Activated CD8-positive, alpha-beta memory T cell treated with anti-CD3 and anti-CD28 coated beads, Interleukin-2, amount 50 U/mL, for 48 hours (primary cell): ENCODE data around the gene RNGTT.

Source experiments
- DNase-seq: peaks from one replicate; pipeline ENCODE4 v3.0.0-alpha.2; 2020

The RNGTT gene

DNA sequence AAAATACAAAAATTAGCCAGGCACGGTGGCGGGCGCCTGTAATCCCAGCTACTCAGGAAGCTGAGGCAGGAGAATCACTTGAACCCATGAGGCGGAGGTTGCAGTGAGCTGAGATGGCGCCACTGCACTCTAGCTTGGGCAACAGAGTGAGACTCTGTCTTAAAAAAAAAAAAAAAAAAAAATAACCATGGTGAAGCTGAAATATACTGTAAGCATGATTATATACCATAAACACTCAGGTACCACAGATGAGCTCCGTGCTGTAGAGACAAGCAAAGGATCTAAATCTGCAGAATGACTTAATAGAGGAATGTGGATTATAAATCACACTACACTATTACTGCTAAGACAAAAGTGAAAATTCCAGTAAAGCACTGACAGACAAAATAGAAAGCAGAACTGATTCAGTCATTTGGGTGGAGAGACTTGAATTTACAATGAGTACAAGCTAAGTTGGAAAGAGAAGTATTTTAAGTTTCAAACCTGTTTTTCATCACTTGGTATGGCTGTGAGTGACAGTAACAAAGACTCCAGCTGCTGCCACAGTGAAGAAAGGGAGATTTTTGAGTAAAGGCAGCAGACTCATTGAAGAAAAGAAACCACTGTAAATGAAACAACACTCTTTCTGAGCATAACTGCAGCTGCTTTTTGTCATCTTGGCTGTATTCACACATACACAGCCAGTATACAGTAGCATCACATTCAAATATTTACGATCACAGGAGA is 322.1 kb downstream of the RNGTT start:
- DNase-seq: no peak

- no peak for DNase-seq
Measured at GRCh38 chr6:88637761-88638545, 325.5 kb downstream of the RNGTT start.

GRCh38 chr6:88636871-88637270 is 326.5 kb downstream of the RNGTT start:
- DNase-seq: no peak

- DNase-seq: no peak
Measured at GRCh38 chr6:88633782-88634181, 329.6 kb downstream of the RNGTT start.

GRCh38 chr6:88631830-88632229 is 331.6 kb downstream of the RNGTT start:
- no peak for DNase-seq

DNA sequence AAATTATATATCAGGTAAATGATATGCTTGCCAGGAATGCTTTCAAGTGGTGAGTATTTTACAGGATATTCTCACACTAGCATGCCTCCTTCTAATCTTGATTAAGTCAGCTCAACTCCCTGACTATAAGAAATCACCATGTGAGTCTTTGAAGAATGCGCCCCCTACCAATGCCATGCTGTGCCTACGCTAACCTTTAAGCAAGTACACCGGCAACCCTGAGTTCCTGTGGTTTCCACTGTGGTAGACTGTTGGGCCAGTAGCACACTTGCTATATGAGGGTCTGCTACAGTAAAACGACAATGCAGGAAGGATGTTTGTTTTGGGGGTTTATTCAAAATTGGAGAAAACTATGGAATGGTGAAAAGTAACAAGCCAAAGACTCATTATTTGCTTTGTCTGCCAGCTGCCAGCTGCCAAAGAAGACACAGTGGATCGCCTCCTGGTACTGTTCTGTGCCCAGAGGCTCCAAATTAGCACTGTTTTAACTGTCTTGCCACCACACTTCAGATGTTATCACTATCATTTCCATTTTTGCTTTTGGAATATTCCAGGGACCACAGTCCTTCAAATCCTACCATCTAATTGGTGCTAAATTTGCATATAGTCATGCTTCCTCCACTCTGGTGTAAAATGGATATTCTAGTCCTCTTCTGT is 333.5 kb downstream of the RNGTT start:
- DNase-seq: no peak

GRCh38 chr6:88626460-88626859 is 337.0 kb downstream of the RNGTT start:
- no peak for DNase-seq

GRCh38 chr6:88623531-88623930 is 339.9 kb downstream of the RNGTT start:
- no peak for DNase-seq

DNA sequence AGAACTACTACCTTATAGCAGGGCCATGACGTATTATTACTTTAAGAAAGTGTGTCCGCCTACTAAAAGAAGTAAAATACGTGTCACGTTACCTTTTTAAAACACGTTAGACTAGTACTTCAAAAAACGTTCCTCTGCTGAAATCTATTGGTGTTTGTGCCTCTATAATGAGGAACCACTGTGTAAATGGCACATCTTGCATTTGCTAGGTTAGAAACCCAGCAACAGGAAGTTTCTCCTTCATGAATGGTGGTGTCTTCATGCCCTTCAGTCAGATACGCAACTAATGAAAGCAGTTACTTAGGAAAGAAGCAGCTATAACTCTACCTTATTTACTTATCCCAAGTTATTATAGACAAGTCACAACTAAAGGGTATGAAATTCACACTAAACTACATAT is 343.5 kb downstream of the RNGTT start:
- no peak for DNase-seq

DNA sequence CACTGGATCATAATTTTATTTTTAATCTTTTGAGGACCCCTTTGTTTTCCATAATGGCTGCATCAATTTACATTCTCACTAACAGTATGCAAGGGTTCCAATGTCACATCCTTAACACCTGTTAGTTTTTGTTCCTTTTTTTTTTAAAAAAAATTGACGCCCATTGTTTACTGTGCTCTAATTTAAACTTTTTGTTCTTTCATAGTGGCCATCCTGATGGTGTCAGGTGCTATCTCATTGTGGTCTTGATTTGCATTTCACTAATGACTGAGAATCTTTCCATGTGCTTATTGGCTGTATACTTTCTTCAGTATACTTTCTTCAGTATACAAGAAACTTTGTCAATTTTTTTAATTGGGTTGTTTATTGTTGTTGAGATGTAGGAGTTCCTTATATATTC is 347.0 kb downstream of the RNGTT start:
- no peak for DNase-seq

- no peak for DNase-seq
Measured at GRCh38 chr6:88614316-88614877, 349.0 kb downstream of the RNGTT start.

- DNase-seq: no peak
Measured at GRCh38 chr6:88612631-88613030, 350.8 kb downstream of the RNGTT start.

- no peak for DNase-seq
Measured at GRCh38 chr6:88611721-88612120, 351.7 kb downstream of the RNGTT start.

DNA sequence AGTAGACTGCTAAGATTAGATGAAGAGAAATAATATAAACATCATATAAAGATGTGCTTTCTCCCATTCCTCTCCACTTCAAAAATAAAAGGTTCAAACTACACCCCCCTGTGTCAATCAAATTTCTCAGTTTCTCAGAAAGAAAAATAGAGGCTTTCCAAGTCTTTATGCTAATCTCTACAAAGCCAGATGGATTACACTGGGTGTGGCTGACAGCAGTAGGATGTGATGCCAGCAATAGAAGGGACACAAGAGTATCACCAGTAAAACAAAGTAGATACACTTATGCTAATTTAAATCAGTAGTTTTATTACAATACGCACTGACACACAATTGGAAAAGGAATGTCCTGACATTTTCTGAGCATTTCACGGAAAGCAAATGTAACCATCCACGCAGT is 353.4 kb downstream of the RNGTT start:
- DNase-seq: no peak

DNA sequence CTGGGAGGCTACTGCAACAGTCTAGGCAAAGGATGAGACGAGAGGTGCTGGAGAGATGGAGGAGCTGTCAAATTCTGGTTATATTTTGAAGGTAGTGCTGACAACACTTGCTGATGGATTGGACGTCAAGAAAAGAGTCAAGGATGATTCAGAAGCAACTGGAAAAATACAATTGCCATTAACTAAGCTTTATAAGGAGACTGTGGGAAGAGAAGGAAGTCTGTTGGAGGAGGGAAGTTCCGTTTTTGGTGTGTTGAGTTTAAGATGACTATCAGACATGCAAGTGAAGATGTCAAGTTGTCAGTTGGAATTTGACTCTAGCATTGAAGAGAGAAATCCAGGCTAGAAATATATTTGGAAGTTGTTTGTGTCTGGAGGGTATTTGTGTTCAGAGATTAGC is 358.1 kb downstream of the RNGTT start:
- no peak for DNase-seq

DNA sequence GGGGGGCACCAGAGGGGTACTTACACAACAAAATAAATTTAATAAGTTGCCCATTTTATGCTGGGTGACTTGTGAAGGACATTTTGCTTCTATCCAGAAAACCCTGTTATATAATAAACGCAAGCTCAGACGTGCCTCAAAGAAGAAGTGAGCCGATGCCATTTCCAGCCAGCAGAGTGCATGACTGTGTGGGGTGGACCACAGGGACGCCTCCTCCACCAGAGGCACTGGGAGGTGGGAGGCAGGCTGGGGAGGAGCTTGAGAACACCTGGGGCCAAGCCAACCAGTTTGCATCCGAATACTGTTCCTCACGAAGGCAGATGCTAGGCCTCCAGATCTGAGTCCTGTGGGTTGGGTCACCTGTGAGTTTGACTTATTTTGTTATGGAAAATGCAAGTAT is 363.8 kb downstream of the RNGTT start:
- DNase-seq: no peak

DNA sequence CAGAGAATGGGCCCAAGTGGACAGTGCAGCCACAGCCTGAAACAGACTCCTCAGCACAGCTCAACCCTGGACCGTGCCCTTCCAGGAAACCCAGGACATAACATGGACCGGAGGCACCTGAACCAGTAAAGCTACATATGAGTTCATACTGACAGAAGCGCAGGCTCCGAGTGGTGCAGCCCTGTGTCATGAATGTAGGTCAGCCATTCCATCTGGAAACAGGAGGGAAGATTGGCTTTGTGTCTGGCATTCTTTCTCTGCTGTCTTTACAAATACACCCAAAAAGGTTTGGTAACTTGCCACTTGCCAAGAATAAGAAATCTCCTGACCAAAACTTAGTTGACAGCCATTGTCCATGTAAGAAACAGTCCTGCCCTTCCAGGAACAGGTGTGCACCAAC is 366.6 kb downstream of the RNGTT start:
- DNase-seq: no peak

- no peak for DNase-seq
Measured at GRCh38 chr6:88588938-88589337, 374.5 kb downstream of the RNGTT start.

DNA sequence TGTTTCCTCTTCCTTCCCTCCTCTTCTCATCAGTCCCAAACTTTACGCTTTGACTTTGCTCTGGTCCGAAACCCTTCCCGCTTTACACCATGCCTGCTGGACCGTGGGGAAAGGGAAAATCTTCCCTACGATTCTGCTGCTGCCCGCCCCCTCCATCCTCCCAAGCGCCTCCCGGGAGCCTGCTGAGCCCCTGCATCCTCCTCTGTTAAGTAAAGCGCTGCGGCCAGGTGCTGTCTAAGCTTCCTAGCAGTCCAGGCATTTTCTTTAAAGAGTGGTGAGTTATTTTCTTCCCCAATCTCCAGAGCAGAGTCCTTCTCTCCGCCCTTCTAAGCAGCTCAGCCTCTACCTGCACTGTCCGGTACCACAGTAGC is 376.3 kb downstream of the RNGTT start:
- DNase-seq: no peak

- no peak for DNase-seq
Measured at GRCh38 chr6:88586371-88587149, 376.9 kb downstream of the RNGTT start.

- DNase-seq: no peak
Measured at GRCh38 chr6:88585276-88585692, 378.1 kb downstream of the RNGTT start.

- DNase-seq: no peak
Measured at GRCh38 chr6:88584581-88585275, 378.7 kb downstream of the RNGTT start.
